HEK293T (cell line): ENCODE data around the gene MGMT.

Experiments used
- ELF4 ChIP-seq: fragments of 450-650 bp; IDR thresholded peaks from 2 replicates; pipeline ENCODE4 v1.6.1; 2017; ENCODE audit warnings: antibody characterized with exemption
- FOXK2 ChIP-seq: fragments of 450-650 bp; IDR thresholded peaks from 2 replicates; pipeline ENCODE4 v1.6.1; 2016; ENCODE audit warnings: mild to moderate bottlenecking

DNA sequence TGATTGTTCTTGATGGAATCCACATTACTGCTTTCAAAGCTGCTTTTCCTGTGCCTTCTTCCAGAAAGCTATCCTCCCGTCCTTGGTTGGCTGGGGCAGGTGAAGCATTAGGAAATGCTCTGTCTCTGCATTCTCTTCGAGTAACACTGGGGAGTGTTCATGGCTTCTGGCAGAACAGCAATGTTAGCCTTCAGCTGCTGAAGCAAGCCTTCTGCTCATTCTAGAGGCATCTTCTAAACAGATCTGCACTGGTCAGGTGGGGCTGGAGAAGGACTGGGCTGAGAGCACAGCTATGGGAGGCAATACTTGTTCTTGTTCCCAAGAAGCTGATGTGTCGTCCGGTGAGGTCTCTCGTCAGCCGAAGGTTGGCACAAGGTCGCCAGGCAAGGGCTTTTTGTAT, 80.6 kb downstream of the MGMT start:
- TF ChIP-seq ELF4 (no peak), FOXK2 (no peak)
